CD4-positive, alpha-beta memory T cell (primary cell): ENCODE measurements around the gene KIF18A. TPM values are rescaled to one million over a fixed set of nuclear protein-coding genes. Genes with fewer than 3 reads are reported as not detected.

Source experiments
- CTCF ChIA-PET: fragments of 350-600 bp; sonication (Branson Sonifier 250); formaldehyde crosslinking; loops from one replicate; lab custom pipeline; 2021; ENCODE audit warnings: inconsistent platforms; ENCODE audit not compliant: partially characterized antibody; lab: Charles Lee
- POLR2A ChIA-PET: fragments of 350-600 bp; sonication (Branson Sonifier 250); formaldehyde crosslinking; loops from one replicate; lab custom pipeline; 2021; ENCODE audit not compliant: partially characterized antibody; lab: Charles Lee
- DNase-seq, 5 donors: peaks; one replicate each; pipeline versions ENCODE4 v3.0.0 to v3.0.0-alpha.2; 2020 to 2022; ENCODE audit warnings: mixed read lengths in 1 of 5
- H3K27ac ChIP-seq: one replicate; pipeline ENCODE4 v1.7.0; 2013; ENCODE audit warnings: low read depth, low read length
- H3K27me3 ChIP-seq: 2 replicates; pipeline ENCODE4 v1.7.0; 2013; ENCODE audit warnings: mild to moderate bottlenecking, low read length, moderate library complexity; ENCODE audit not compliant: insufficient read depth
- H3K36me3 ChIP-seq: 2 replicates; pipeline ENCODE4 v1.7.0; 2013; ENCODE audit warnings: mild to moderate bottlenecking, low read length, moderate library complexity; ENCODE audit not compliant: insufficient read depth
- H3K4me1 ChIP-seq: 2 replicates; pipeline ENCODE4 v1.7.0; 2013; ENCODE audit warnings: mild to moderate bottlenecking, low read length, moderate library complexity; ENCODE audit not compliant: insufficient read depth
- H3K4me3 ChIP-seq, 2 donors: one replicate each; pipeline ENCODE4 v1.7.0; 2013; ENCODE audit warnings: low read length in 2 of 2, mild to moderate bottlenecking in 1 of 2
- H3K9me3 ChIP-seq, 2 donors: one replicate each; pipeline ENCODE4 v1.7.0; 2013; ENCODE audit warnings: low read length in 2 of 2, control low read depth in 1 of 2; ENCODE audit not compliant: control insufficient read depth in 1 of 2
- H3K27ac Mint-ChIP-seq, 7 donors: one replicate each; pipeline ENCODE4 v1.8.0; 2020 to 2021; ENCODE audit warnings: mixed read lengths in 7 of 7, mild to moderate bottlenecking in 6 of 7, inconsistent platforms in 3 of 7, moderate library complexity in 3 of 7
- H3K27me3 Mint-ChIP-seq, 2 donors: one replicate each; pipeline ENCODE4 v1.8.0; 2020 to 2021; ENCODE audit warnings: mixed read lengths in 2 of 2
- H3K36me3 Mint-ChIP-seq, 2 donors: one replicate each; pipeline ENCODE4 v1.8.0; 2020 to 2021; ENCODE audit warnings: mixed read lengths in 2 of 2, inconsistent platforms in 1 of 2, mild to moderate bottlenecking in 1 of 2
- H3K4me1 Mint-ChIP-seq, 4 donors: one replicate each; pipeline ENCODE4 v1.8.0; 2020 to 2021; ENCODE audit warnings: mixed read lengths in 4 of 4, mild to moderate bottlenecking in 1 of 4
- H3K4me3 Mint-ChIP-seq, 8 donors: one replicate each; pipeline ENCODE4 v1.8.0; 2020 to 2021; ENCODE audit warnings: mixed read lengths in 8 of 8, mild to moderate bottlenecking in 7 of 8, moderate library complexity in 6 of 8, inconsistent platforms in 3 of 8
- H3K9me3 Mint-ChIP-seq, 8 donors: one replicate each; pipeline ENCODE4 v1.8.0; 2020 to 2021; ENCODE audit warnings: mixed read lengths in 8 of 8, mild to moderate bottlenecking in 5 of 8, inconsistent platforms in 3 of 8, moderate library complexity in 1 of 8
- intact Hi-C: fragments of 100-400 bp; cut with micrococcal nuclease; formaldehyde crosslinking; loops from one replicate; pipeline ENCODE4 v1.15.1; 2023
- polyA plus RNA-seq, 2 donors: library from polyadenylated mRNA; unstranded; fragments of 300-500 nt; fragmentation: Illumina TruSeq; gene quantifications; one replicate each; pipeline ENCODE4 v1.2.3, GENCODE V29; 2021
- total RNA-seq, 2 experiments: library from RNA; stranded (reverse); gene quantifications; one replicate each; pipeline ENCODE4 v1.2.3, GENCODE V29; 2021

KIF18A gene
- total and polyA plus RNA-seq, 4 experiments from 2014 or later = 0.50 to 1.7 (median 0.93) TPM

GRCh38 chr11:28011813-28012212 lies 96.1 kb downstream of the KIF18A start:
- H3K4me3 Mint-ChIP-seq = no peak overlapping the region
- ChIA-PET CTCF (no interaction called here), POLR2A (no interaction called here)
- no peaks in the 10 kb centered on the region for H3K36me3 ChIP-seq
- no peak for DNase-seq
- no peak overlapping the region for H3K27ac ChIP-seq
- H3K27me3 Mint-ChIP-seq = no peaks in the 10 kb centered on the region
- H3K36me3 Mint-ChIP-seq = no peaks in the 10 kb centered on the region
- no peaks in the 10 kb centered on the region for H3K9me3 ChIP-seq
- H3K27ac Mint-ChIP-seq = no peak overlapping the region
- H3K27me3 ChIP-seq = no peaks in the 10 kb centered on the region
- H3K4me1 Mint-ChIP-seq = no peaks in the 10 kb centered on the region
- no peak overlapping the region for H3K4me3 ChIP-seq
- no peaks in the 10 kb centered on the region for H3K4me1 ChIP-seq
- intact Hi-C loops = no loop called here
- H3K9me3 Mint-ChIP-seq = no peaks in the 10 kb centered on the region

GRCh38 chr11:28009996-28010395 lies 98.0 kb downstream of the KIF18A start:
- Histone ChIP-seq H3K27ac (no peak overlapping the region), H3K36me3 (no peaks in the 10 kb centered on the region), H3K9me3 (no peaks in the 10 kb centered on the region), H3K4me1 (no peaks in the 10 kb centered on the region), H3K27me3 (no peaks in the 10 kb centered on the region), H3K4me3 (no peak overlapping the region)
- H3K27ac Mint-ChIP-seq = no peak overlapping the region
- H3K9me3 Mint-ChIP-seq = peaks cover 0 to 5% (median 0%) of the 10 kb centered on the region in 8 donors
- CTCF ChIA-PET = no interaction called here
- no peak for DNase-seq
- POLR2A ChIA-PET = interaction anchor here (0.6 kb wide), 1 partner anchor 333 kb away, joined by 4 read pairs; no protein-coding TSS in a partner anchor
- no peaks in the 10 kb centered on the region for H3K4me1 Mint-ChIP-seq
- intact Hi-C loops = no loop called here
- no peaks in the 10 kb centered on the region for H3K27me3 Mint-ChIP-seq
- H3K36me3 Mint-ChIP-seq = no peaks in the 10 kb centered on the region
- no peak overlapping the region for H3K4me3 Mint-ChIP-seq

- no peaks in the 10 kb centered on the region for H3K36me3 Mint-ChIP-seq
- ChIA-PET POLR2A (interaction anchor here (0.6 kb wide), 1 partner anchor 334 kb away, joined by 4 read pairs; no protein-coding TSS in a partner anchor), CTCF (no interaction called here)
- H3K4me1 Mint-ChIP-seq = no peaks in the 10 kb centered on the region
- Histone ChIP-seq H3K27me3 (no peaks in the 10 kb centered on the region), H3K27ac (no peak overlapping the region), H3K36me3 (no peaks in the 10 kb centered on the region), H3K4me3 (no peak overlapping the region), H3K9me3 (no peaks in the 10 kb centered on the region), H3K4me1 (no peaks in the 10 kb centered on the region)
- intact Hi-C loops = no loop called here
- H3K4me3 Mint-ChIP-seq = no peak overlapping the region
- no peak for DNase-seq
- no peaks in the 10 kb centered on the region for H3K27me3 Mint-ChIP-seq
- no peak overlapping the region for H3K27ac Mint-ChIP-seq
- H3K9me3 Mint-ChIP-seq = peaks cover 0 to 10% (median 2%) of the 10 kb centered on the region in 8 donors
Observed at GRCh38 chr11:28009388-28009787, 98.6 kb downstream of the KIF18A start.

GRCh38 chr11:28003615-28004014 lies 104.3 kb downstream of the KIF18A start:
- ChIA-PET CTCF (no interaction called here), POLR2A (no interaction called here)
- peaks cover 7 to 54% (median 27%) of the 10 kb centered on the region in 8 donors for H3K9me3 Mint-ChIP-seq

GRCh38 chr11:27998552-27998951 lies 109.4 kb downstream of the KIF18A start:
- ChIA-PET CTCF (no interaction called here), POLR2A (no interaction called here)
- no peak overlapping the region for H3K4me3 Mint-ChIP-seq
- peaks cover 4 to 14% of the 10 kb centered on the region in 2 donors for H3K36me3 Mint-ChIP-seq
- intact Hi-C loops = no loop called here
- H3K27me3 Mint-ChIP-seq = no peaks in the 10 kb centered on the region
- H3K9me3 ChIP-seq = no peaks in the 10 kb centered on the region
- DNase-seq = no peak
- H3K4me1 Mint-ChIP-seq = no peaks in the 10 kb centered on the region
- H3K27ac Mint-ChIP-seq = no peak overlapping the region
- H3K27me3 ChIP-seq = no peaks in the 10 kb centered on the region
- no peak overlapping the region for H3K4me3 ChIP-seq
- H3K9me3 Mint-ChIP-seq = peaks cover 7 to 48% (median 26%) of the 10 kb centered on the region in 8 donors
- H3K27ac ChIP-seq = no peak overlapping the region
- H3K4me1 ChIP-seq = no peaks in the 10 kb centered on the region
- H3K36me3 ChIP-seq = no peaks in the 10 kb centered on the region

More at GRCh38 chr11:28003615-28004014, 104.3 kb downstream of the KIF18A start:
- no peaks in the 10 kb centered on the region for H3K27me3 Mint-ChIP-seq
- no peak for DNase-seq
- no peak overlapping the region for H3K4me3 Mint-ChIP-seq
- H3K27ac Mint-ChIP-seq = no peak overlapping the region
- no peaks in the 10 kb centered on the region for H3K4me1 ChIP-seq
- H3K36me3 ChIP-seq = no peaks in the 10 kb centered on the region
- H3K4me1 Mint-ChIP-seq = no peaks in the 10 kb centered on the region
- H3K27ac ChIP-seq = no peak overlapping the region
- no peaks in the 10 kb centered on the region for H3K27me3 ChIP-seq
- no peaks in the 10 kb centered on the region for H3K9me3 ChIP-seq
- H3K4me3 ChIP-seq = no peak overlapping the region
- intact Hi-C loops = no loop called here
- H3K36me3 Mint-ChIP-seq = peaks cover 4 to 14% of the 10 kb centered on the region in 2 donors

GRCh38 chr11:27997344-27997743 lies 110.6 kb downstream of the KIF18A start:
- no peaks in the 10 kb centered on the region for H3K27me3 ChIP-seq
- no peaks in the 10 kb centered on the region for H3K4me1 Mint-ChIP-seq
- intact Hi-C loops = no loop called here
- ChIA-PET POLR2A (no interaction called here), CTCF (no interaction called here)
- H3K36me3 Mint-ChIP-seq = peaks cover 4 to 7% of the 10 kb centered on the region in 2 donors
- DNase-seq = no peak
- no peaks in the 10 kb centered on the region for H3K36me3 ChIP-seq
- H3K9me3 ChIP-seq = no peaks in the 10 kb centered on the region
- H3K4me1 ChIP-seq = no peaks in the 10 kb centered on the region
- H3K4me3 Mint-ChIP-seq = no peak overlapping the region
- H3K4me3 ChIP-seq = no peak overlapping the region
- no peak overlapping the region for H3K27ac ChIP-seq
- H3K27me3 Mint-ChIP-seq = no peaks in the 10 kb centered on the region
- peaks cover 5 to 38% (median 17%) of the 10 kb centered on the region in 8 donors for H3K9me3 Mint-ChIP-seq
- H3K27ac Mint-ChIP-seq = no peak overlapping the region

GRCh38 chr11:27996066-27996465 lies 111.9 kb downstream of the KIF18A start:
- Mint-ChIP-seq H3K27me3 (no peaks in the 10 kb centered on the region), H3K36me3 (no peaks in the 10 kb centered on the region), H3K4me1 (no peaks in the 10 kb centered on the region), H3K9me3 (peaks cover under 1 to 25% (median 9%) of the 10 kb centered on the region in 8 donors), H3K4me3 (no peak overlapping the region), H3K27ac (no peak overlapping the region)
- DNase-seq = no peak
- Histone ChIP-seq H3K36me3 (no peaks in the 10 kb centered on the region), H3K4me1 (no peaks in the 10 kb centered on the region), H3K27ac (no peak overlapping the region), H3K27me3 (no peaks in the 10 kb centered on the region), H3K9me3 (no peaks in the 10 kb centered on the region), H3K4me3 (no peak overlapping the region)
- intact Hi-C loops = no loop called here
- CTCF ChIA-PET = no interaction called here
- POLR2A ChIA-PET = no interaction called here

- Histone ChIP-seq H3K27me3 (no peaks in the 10 kb centered on the region), H3K4me3 (no peak overlapping the region), H3K36me3 (no peaks in the 10 kb centered on the region), H3K9me3 (no peaks in the 10 kb centered on the region), H3K4me1 (no peaks in the 10 kb centered on the region), H3K27ac (no peak overlapping the region)
- no peak overlapping the region for H3K27ac Mint-ChIP-seq
- DNase-seq = no peak
- no peak overlapping the region for H3K4me3 Mint-ChIP-seq
- POLR2A ChIA-PET = no interaction called here
- no peaks in the 10 kb centered on the region for H3K36me3 Mint-ChIP-seq
- H3K27me3 Mint-ChIP-seq = no peaks in the 10 kb centered on the region
- intact Hi-C loops = no loop called here
- CTCF ChIA-PET = no interaction called here
- peaks cover 0 to 15% (median 8%) of the 10 kb centered on the region in 8 donors for H3K9me3 Mint-ChIP-seq
- H3K4me1 Mint-ChIP-seq = no peaks in the 10 kb centered on the region
Observed at GRCh38 chr11:27995083-27995482, 112.9 kb downstream of the KIF18A start.
